Activated T-cell treated with anti-CD3 and anti-CD28 coated beads for 24 hours (primary cell): ENCODE measurements around the gene IL17REL.

Experiments used
- DNase-seq: peaks from one replicate; pipeline ENCODE4 v3.0.0-alpha.2; 2020; ENCODE audit warnings: low read depth

The IL17REL gene

DNA sequence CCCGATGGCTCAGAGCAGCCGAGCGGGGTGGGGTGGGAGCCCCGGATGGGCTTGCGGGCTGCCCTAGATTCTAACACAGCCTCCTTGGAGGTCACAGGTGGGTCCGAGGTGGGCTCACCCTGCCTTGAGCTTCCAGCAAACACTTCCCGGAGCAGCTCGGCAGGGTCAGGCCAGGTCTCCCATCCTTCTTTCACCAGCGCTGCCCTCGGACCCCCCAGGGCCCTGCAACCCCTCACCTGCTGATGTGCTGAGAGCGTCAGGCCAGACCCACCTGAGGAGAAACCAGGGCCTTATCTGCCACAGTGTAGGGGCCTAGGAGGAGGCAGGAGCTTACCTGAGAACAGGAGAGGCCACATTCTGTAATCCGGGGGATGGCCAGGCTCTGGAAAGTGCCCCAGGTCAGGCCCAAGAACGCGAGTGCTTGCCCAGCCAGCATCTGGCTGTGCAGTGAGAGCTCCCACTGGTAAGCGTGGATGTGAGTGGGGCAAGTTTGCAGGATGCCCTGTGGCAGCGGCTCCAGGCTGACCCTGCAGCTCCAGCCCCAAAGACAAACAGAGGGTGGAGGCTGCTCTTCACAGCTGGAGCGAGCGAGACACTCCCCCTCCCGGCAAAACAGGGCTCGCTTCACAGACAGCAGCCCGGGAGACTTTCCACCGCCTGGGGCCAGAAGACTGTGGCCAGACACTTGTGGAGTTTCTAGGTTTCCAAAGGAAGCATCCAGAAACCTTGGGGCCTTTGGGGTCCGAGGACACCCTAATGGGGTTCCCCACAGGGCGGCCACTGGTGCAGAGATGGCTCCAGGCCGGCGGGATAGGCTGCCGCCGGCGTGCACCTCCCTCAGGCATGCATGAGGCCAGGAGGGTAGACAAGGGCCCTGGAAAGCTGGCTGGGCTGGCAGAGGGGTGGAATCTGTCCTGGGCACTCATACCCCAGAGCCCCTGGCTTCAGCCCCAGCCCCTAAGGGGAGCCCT, at the start of gene IL17REL:
Gene IL17REL, minus strand, starts transcription at position 555 of the 971 bp plus-strand sequence. Its CDS starts 119 bp downstream, at position 436.
- no peak for DNase-seq

DNA sequence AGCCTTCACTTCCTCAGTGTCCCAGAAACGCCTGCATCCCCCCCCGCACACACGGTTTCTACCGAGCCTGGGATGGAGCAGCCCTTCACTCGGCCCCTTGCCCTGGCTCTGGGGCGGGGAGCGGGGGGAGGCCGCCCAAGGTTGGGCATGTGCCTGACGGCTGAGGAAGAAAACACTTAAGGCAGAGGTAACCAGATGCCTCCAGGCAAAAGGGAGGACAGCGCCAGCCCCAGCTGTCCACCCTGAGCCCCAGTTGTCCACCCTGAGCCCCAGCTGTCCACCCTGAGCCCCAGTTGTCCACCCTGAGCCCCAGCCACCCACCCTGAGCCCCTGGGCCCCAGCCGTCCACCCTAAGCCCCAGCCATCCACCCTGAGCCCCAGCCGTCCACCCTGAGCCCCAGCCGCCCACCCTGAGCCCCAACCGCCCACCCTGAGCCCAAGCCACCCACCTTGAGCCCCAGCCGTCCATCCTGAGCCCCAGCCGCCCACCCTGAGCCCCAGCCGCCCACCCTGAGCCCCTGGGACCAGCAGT, 49.3 kb upstream of the IL17REL start:
- DNase-seq, result no peak

GRCh38 chr22:50061141-50061823, 48.7 kb upstream of the IL17REL start:
- DNase-seq, result no peak

DNA sequence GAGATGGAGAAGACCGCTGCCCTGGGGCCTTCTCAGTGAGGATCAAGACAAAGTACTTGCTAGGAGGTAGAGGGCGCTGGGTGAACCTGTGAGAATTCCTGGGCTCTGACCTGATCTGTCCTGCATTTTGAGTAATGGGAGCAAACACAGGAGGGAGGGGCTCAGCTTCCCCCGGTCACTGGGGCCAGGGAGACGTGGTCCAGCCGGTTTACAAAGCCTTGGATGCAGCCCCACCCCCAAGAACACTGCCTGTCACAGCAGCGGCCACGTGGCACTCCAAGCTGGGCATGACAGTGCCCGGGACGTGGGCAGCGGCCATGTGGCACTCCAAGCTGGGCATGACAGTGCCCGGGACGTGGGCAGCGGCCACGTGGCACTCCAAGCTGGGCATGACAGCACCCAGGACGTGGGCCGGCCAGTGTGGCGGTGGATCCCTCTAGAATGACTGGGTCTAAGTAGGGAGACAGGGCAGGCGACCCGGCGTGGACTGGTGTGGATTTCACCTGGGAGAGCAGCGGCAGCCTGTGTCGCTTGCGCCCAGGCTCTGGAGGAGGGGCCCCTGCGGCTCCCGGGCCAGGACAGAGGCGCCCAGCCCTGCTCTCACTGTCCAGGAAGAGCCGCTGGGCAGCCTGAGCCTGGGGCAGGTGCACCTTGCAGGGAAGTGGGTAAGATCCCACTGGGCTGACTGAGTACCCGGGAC, 48.0 kb upstream of the IL17REL start:
- no peak for DNase-seq

- no peak for DNase-seq
Measured at GRCh38 chr22:50059881-50060262, 47.3 kb upstream of the IL17REL start.

GRCh38 chr22:50058906-50059880, 46.6 kb upstream of the IL17REL start:
- DNase-seq, result no peak

DNA sequence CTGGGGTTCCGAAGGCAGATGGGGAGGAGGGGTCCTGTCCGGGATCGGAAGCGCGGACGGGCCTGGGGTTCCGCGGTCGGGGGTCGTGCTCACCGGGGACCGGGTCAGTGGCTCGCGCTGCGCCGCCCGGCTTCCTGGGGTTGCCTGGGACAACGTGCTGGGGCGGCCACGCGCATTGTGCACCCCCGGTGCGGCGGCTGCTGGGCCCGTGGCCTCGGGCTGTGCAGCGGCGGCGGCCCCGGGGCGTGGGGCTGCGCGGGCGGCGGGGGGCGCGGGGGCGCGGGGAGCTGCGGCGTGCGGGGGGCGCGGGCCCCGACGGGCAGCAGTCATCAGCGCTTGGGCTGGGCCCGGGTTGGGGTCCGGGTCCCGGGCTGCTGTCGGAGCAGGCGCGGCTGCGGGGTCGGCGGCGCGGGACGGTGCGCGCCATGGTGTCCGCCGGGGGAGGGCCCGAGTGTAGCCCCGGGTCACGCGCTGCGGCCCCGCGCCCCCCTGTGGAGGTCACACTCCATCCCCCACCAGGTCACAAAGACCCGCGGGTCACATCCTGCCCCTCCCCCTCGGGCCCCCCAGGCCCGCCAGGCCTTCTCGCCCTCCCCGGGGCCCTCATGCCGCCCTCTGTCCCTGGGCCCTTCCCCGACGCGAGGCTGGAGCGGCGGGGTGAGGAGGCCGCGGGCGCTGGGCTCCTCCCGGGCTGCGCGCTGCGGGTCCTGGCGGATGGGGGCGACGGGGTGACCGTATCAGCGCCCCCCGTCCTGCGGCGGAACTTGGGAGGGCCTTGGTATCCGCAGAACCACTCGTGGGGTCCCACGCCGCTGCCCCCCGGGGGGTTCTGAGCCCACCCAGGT, 45.7 kb upstream of the IL17REL start, which contains the start of gene TTLL8:
Gene TTLL8, minus strand, starts transcription at position 238 of the 845 bp plus-strand sequence.
- no peak for DNase-seq

DNA sequence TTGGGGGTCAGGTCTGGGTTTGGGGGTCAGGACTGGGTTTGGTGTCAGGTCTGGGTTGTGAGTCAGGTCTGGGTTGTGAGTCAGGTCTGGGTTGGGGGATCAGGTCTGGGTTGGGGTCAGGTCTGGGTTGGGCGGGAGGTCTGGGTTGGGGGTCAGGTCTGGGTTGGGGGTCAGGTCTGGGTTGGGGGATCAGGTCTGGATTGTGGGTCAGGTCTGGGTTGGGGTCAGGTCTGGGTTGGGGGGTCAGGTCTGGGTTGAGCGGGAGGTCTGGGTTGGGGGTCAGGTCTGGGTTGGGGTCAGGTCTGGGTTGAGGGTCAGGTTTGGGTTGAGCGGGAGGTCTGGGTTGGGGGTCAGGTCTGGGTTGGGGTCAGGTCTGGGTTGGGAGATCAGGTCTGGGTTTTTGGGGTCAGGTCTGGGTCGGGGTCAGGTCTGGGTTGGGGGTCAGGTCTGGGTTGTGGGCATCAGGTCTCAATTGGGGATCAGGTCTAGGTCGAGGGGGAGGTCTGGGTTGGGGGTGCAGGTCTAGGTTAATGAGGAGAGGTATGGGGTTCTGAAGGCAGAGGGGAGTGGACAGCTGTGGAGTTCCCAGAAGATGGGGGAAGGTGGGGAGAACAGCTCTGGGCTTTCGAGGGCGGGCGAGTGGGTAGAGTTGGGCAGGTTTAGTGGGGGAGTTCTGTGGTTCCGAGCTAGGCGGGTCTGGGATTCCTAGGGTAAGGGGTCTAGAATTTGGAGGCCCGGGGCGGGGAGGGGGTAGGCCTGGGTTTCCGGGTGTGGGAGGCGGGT, 44.9 kb upstream of the IL17REL start:
- no peak for DNase-seq

DNA sequence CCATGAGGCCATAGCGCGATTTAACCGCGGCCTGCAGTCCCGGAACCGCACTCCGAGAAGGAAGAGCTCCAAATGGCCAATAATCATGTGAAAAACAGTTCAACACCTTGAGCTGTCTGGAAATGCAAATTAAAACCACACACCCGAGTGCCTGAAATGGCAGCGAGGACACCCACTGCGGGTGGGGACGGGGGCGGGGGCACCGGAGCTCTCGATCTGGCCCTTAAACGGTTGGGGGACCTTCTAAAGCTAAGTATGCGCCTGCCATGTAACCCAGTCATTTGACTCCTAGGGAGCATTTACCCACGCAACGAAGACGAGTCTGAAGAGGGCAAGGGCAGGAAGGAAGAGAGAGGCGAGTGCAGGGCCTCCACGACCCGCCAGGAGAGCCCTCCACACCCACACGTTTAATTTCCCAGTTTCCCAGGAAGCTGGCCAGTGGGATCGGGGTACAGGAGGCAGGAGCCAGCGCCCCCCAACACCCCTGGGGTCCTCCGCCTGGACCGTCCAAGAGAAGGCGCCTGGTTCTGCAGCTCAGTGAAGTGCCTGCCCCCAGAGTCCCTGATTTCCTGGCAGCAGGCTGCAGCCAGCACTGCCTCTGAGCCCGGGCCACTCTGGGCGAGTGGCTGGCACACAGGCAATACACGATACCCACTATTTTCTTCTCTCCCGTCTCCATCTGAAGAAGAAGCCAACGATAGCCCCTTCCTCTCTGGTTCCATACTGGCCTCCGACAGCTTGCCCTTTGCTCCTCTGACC, 43.8 kb upstream of the IL17REL start:
- no peak for DNase-seq

DNA sequence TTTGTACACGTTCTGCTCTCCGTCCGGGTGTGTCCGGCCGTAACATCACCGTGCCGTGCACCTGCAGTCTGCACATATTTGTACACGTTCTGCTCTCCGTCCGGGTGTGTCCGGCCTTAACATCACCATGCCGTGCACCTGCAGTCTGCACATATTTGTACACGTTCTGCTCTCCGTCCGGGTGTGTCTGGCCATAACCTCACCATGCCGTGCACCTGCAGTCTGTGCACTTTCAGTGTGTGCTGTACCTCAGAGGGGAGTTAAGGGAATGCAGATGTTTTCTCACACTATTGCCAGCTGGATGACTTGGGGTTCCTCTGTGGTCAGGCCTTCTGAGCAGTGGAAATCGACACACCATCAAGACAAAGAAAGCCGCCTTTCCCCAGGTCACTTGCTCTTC, 41.3 kb upstream of the IL17REL start:
- DNase-seq, result no peak

DNA sequence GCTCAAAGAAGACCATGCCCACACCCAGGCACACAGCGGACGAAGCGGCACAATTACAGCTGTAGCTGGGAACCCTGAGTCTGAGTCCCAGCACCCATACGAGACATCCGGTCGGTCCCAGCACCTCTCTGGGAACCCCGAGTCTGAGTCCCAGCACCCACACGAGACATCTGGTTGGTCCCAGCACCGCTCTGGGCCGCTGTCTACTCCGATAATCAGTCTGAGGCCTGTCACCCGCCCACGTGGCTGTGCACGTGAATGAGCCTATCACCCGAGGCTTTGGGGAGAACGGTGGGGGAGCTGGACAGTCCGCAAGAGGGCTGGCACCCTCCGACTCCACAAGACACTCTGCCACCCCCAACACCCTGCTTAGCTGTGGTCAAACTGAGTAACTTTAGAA, 39.4 kb upstream of the IL17REL start:
- no peak for DNase-seq

GRCh38 chr22:50049299-50050195, 37.0 kb upstream of the IL17REL start:
- no peak for DNase-seq

- DNase-seq, result no peak
Measured at GRCh38 chr22:50048836-50049235, 36.3 kb upstream of the IL17REL start.

DNA sequence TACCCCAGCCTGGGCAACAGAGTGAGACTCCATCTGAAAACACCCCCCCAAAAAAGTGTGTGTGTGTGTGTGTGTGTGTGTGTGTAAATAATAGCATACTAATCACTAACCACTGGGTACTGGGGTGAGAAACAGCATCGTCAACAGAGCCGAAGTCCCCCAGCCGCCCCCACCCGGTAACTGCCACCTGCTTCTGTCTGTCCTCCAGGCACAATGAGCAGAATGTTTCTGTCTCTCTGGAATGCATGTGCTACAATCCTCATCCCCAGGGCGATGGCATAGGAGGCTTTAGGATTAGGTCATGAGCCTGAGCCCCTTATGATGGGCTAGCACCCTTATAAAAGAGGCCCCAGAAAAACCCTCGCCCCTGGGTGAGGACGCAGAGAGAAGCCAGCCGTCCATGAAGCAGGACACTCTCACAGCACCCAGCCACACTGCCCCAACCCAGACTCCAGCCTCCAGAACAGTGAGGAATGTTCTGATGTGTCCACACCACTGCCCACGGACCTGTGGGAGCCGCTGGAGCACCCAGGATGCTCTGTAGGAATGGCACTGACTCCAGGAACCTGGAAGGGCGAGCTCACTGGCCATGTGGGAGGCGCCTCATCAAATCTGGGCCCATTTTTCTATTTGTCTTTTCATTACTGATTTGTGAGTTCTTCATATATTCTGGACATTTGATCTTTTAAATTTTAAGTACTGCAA, 35.6 kb upstream of the IL17REL start:
- DNase-seq, result no peak

DNA sequence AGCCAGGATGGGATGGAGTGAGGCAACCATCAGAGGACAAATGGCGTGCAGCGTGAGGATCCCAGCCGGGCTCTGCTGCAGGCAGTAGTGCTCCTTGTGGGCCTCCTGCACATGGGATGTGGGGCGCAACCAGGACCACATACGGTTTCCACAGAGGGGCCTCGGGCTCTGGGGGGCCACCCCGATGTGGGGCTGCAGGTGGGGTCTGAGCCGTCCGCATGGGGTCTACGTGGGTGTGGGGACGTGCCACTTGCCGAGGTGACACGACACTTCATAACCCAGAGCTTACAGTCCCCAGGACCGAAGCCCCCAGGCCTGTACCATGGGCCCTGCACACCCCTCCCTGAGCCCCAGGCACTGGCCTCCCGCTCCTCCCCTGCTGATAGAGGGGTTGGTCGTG, 34.8 kb upstream of the IL17REL start:
- DNase-seq, result no peak

DNA sequence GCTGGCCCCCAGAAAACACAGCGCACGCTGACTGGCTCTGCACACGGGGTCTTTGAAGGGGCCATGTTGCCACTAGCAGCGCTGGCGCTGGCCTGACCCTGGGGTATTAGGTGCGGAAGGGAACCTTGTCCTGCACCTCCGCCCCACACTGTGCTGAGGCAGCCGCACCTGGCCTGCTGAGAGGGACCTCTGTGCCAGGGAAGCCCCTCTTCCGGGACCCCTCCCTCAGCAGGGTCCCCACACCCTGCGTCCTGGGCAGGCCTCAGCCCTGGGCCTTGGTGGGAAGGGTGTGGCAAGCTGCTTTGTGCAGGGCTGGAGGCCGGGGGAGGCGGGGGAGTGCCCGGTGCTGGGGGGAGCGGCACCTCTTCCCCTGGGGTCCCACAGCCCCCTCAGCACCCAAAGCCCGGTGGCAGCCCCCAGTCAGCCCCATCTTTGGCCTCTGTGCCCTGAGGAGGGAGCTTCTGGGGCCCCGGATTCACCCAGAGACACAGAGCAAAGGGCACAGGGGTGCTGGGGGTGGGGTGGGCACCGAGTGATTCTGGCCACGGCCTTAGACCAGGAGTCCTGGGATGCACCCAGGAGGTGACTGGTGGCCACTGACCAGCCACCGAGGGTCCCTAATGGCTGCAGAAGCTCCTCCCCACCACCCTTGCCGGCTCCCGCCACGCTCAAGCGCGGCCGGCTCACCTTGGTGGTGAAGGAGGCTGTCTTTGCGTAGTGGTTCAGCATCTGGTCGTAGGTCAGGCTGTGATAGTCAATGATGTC, 34.1 kb upstream of the IL17REL start:
- no peak for DNase-seq
